NK-92 (cell line): ENCODE results near the gene PDYN.
"Not testable (repeated sequence)": the region's sequence is repeated elsewhere in the genome, so short reads cannot be mapped to it uniquely, and the experiment has no call there.

Experiments
- DNase-seq: peaks from one replicate; lab custom pipeline; 2025; ENCODE audit not compliant: unreplicated experiment; lab: John Stamatoyannopoulos, UW

The PDYN gene

DNA sequence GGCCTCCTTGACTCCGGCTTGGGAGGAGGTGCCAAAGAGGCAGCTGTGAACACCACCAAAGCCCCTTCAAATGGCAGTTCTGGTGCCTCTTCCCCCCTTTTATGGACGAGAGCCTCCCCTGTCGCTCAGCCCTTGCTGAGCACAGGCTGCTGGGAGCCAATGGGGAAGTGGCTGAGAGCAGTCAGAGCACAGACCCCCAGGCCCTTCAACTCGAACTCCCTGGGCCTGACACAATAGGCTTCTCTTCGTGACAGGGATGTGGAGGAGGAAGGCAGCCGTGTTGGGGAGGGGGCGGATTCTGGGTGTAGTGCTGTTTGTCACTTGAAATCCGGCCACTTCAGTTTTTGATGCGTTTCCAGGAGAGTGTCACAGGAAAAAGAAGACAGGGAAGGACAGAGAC, at the start of gene PDYN:
PDYN (minus strand) TSS at position 73 of the 400 bp plus-strand sequence. CDS start 10,974 bp downstream, outside the sequence.
- DNase-seq: no peak

GRCh38 chr20:2042400-2042799, 48.5 kb upstream of the PDYN start:
- no peak for DNase-seq

- DNase-seq: no peak
Measured at GRCh38 chr20:2038161-2038560, 44.3 kb upstream of the PDYN start.

GRCh38 chr20:2037296-2037914, 43.5 kb upstream of the PDYN start:
- no peak for DNase-seq

DNA sequence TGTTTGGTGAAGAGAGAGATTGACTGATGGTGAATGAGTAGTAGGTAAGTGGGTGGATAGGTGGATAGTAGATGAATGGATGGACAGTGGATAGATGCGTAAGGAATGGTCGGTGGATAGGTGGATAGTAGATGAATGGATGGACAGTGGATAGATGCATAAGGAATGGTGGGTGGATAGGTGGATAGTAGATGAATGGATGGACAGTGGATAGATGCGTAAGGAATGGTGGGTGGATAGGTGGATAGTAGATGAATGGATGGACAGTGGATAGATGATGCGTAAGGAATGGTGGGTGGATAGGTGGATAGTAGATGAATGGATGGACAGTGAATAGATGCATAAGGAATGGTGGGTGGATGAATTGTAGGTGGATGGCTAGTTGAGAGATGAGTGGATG, 42.5 kb upstream of the PDYN start:
- not testable (repeated sequence) for DNase-seq

DNA sequence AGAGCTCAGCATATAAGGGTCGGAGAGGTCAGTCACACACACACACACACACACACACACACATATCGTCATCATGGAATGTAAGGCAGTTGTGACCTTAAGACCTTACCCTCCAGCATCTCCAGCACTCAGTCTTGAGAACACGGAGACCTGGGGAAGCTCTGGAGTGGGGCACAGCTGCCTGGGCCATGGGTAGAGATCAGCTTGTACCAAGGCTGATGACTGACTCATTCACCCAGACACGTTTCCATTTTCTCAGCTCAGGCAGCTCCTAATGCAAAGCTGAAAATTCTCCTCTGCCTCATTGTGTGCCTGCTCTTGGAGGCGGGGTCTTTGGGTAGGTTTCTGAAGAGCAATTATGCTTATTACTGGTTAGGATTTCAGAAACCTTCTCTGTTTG, 38.3 kb upstream of the PDYN start:
- no peak for DNase-seq

- DNase-seq: no peak
Measured at GRCh38 chr20:2026514-2026913, 32.7 kb upstream of the PDYN start.

DNA sequence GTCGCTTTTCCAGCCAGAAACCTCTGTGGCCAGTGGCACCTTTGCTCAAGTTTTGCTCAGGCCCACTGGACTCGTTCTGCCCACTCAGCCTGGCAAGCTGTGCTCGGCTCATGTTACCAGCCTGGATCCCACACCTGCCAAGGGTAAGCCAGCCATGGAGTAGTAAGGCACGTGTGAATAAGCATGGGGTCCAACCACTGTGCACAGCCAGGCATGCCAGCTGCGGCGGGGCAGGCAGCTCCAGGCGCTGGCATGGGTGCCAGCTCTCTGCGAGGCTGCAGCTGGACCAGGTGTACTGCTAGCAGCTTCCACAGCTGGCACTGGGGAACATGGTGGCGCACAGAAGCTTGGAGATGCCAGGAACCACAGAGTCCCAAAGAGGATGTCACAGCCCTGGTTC, 32.1 kb upstream of the PDYN start:
- no peak for DNase-seq

DNA sequence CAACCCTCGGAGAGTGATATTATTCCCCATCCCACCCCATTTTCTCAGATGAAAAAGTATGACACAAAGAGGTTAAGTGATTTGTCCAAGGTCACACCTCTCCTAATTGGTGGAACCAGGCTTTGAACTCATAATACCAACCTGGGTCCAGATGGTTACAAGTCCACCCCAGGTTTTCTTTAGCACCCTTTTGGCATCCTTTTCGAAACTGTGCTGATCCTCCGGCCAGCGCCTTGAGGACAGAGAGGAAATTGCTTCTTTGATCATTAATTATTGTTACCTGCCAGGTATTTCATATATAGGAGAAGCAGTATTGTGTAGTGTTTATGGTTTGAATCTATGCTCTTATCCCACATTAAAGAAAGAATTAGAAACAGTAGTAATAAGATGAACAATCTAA, 29.3 kb upstream of the PDYN start:
- no peak for DNase-seq

GRCh38 chr20:2022163-2022562, 28.3 kb upstream of the PDYN start:
- DNase-seq: no peak

DNA sequence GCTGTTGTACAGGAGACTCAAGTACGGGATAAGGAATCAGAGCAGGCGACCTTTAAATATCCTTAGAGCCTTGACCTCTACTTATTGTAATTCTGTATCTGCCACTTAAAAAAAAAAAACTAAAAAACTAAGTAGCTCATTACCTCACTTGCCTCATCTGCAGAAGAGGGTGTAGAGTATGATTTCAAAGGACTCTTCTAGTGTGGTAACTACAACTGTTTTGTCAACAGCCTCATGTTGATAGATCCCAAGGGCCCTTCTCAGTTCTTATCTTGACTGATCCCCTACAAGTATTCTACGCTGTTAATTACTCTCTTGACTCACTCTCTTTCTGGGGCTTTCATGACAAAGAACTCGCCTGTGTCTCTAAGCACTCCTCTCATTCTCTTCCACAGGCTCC, 16.7 kb upstream of the PDYN start:
- DNase-seq: no peak

DNA sequence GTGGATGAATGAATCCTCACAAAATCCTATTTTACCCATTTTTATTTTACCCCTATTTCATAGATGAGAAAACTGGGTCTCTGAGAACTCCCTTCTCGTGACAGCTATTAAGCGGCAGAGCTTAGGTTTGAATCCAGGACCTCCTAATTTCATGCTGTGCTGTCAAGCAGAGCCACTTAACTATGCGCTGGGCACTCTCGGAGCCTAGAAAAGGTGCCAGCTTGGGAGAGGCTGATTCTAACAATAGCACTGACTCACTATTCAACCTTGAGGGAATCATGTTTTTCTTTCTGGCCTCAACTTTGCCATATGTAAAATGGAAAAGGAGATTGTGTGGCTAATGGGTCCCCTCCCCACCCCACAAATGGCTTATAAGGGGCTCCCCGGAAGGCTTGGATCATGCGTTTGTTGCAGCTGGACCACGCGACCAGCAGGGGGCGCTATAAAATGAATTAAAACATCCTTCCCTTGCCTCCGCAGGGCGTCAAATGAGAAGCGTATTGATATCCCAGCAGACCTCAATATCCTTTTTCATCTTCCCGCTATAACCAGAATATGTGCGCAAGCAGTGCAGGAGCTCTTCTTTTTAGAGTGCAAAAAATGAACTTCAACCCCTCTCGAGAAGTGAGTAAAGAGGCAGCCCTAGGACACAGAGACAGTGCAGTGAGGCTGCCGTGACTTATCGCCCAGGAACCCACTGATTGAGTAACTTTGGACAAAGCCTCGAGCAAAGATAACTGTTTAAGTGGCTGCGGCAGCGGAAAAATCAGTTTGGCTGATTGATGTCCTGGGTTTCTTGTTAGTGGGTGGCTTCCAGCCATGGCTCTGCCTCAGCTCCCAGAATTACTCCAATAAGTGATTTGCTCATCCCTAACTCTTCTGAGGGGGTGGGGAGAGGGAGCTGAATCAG, 12.8 kb upstream of the PDYN start:
- no peak for DNase-seq

DNA sequence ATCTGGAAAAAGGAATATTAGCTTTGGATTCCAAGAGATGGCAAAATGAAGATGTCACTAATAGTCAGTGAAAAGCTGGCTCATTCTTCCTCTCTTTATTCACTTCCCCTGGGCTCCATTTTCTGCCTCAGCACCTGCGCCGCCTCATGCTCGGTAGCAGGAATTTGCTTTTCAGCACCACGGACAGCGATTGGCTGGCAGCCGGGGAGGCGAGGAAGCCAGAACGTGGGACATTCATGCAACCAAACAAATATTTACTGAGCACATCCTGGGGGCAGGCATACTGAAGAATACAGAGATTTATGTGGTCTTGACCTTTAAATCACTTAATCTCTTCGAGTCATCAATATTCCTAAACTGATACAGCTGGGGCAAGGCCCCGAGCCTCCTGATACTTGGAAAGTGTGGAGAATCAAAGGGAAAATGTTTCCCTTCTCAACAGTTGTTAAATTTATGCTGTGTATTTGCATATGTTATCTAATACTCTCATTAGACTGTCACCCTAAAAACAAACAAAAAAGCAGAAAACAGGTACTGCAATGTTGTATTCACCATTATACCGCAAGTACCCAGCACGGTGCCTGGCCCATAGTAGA, 12.1 kb upstream of the PDYN start:
- no peak for DNase-seq

- DNase-seq: no peak
Measured at GRCh38 chr20:2005359-2005758, 11.5 kb upstream of the PDYN start.

GRCh38 chr20:2004171-2004570, 10.3 kb upstream of the PDYN start:
- DNase-seq: no peak

DNA sequence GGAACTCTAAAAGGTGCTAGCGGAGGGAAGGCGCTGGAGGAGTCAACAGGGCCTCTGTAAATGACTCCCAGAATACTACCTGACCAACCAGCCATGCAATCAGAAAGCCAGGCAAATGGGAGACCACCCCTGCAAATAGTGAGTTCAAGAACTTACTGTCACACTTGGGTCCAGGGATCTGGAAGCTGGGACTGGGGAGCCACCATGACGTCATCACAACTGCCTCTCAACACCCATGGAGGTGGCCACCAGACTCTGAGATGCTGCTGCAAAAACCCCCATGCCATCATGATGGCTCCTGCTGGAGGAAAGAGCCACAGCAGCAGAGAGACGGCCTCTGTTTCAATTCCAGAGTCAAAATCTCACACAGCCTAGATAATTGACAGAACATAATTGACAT, 8.5 kb upstream of the PDYN start:
- no peak for DNase-seq

DNA sequence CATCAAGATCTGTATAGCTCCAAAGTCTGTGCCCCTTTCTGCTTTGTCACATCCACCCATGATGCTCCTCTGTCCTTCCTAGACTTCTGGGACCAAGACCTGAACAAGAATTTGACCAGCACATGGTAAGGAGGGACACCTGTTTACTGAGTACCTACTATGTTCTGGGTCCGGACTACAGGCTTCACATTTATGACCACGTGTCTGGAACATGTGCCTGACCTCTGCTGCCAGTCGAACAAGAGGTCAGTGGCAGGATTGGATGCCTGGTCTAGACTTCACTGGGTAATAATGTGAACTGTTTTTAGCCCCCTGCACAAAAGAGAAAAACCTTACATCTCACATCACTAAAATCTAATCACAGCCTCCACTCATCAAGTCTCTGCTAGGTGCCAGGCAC, 7.3 kb upstream of the PDYN start:
- DNase-seq: no peak

GRCh38 chr20:2000285-2000684, 6.4 kb upstream of the PDYN start:
- DNase-seq: no peak

DNA sequence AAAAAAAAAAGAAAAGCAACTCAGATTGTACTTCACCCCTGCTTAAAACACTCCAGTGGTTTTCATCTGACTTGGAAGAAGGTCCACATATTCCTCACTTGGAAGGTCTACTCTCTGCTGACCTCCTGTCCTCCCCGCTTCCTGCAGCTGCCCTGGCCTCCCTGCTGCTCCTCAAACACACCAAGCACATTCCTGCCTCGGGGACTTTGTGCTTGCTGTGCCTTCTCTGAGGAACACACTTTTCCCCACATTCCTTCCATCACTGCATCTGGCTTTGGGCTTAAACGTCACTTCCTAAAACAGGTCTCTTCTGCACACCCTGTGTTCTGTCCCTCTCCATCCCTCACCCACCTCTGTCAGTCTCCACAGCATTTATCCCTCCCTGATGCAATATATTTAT, 4.9 kb upstream of the PDYN start:
- DNase-seq: no peak

DNA sequence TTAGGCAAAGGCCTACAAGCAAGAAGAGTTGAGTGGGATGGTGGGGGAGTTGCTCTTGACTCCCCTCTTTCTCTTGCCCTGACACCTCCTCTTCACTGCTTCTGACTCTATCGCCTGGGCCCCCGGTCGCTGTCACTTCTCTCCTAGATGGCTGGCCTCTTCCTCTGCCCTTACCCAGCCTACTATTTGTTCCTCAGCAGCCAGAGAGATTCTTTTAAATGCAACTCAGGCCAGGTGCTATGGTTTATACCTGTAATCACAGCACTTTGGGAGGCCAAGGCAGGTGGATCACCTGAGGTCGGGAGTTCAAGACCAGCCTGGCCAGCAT, 4.3 kb upstream of the PDYN start:
- no peak for DNase-seq

GRCh38 chr20:1997483-1998192, 3.8 kb upstream of the PDYN start:
- DNase-seq: no peak
